ENCODE measurements around the gene ATG4D. TPM values are rescaled to one million over a fixed set of nuclear protein-coding genes. Genes with fewer than 3 reads are reported as not detected.
A peak's percentile ranks its signal among the peaks of the same experiment; 100 is the strongest.
"Not testable (repeated sequence)": the region's sequence is repeated elsewhere in the genome, so short reads cannot be mapped to it uniquely, and the experiment has no call there.

ATG4D gene
- total and polyA plus RNA-seq, 3 experiments from 2014 or later, result 28.9 to 45.1 (median 44.4) TPM

DNA sequence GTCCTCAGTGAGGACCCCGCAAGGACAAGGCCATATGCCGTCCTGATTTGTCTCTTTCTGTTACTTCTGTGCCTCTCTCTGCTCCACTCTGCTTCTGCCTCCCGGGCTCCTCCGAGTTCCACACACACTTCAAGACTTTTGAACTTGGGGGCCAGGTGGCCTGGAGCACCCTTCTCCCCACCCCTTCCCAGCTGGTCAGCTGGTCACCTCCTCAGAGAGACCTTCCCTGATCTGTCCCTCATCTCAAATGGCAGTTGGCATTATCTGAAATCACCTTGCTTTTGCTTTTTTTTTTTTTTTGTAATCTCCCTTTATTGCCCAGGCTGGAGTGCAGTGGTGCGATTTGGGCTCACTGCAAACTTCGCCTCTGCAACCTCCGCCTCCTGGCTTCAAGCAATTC, 24.3 kb upstream of the ATG4D start:
- CTCF ChIA-PET, result interaction anchor here (1.4 kb wide), 1 partner anchor 22 kb away, joined by 3 read pairs; no protein-coding TSS in a partner anchor
- no peak overlapping the region for H3K27ac ChIP-seq (ENCODE audit: low read depth, low read length)
- Mint-ChIP-seq H3K36me3 (peaks cover 3 to 8% (median 7%) of the 10 kb centered on the region in 3 donors), H3K4me1 (peaks cover 36 to 62% (median 44%) of the 10 kb centered on the region in 3 donors), H3K27me3 (peaks cover 31 to 32% of the 10 kb centered on the region in 2 donors), H3K4me3 (peak overlapping the region; percentile 74 to 99 (median 91)), H3K9me3 (no peaks in the 10 kb centered on the region), H3K27ac (peak overlapping the region; percentile 55 to 99 (median 96))
- H3K4me1 ChIP-seq (ENCODE audit: insufficient read depth, low read length), result peaks cover 31% of the 10 kb centered on the region
- no peak for DNase-seq
- no peaks in the 10 kb centered on the region for H3K36me3 ChIP-seq (ENCODE audit: insufficient read depth, low read length)
- H3K9me3 ChIP-seq (ENCODE audit: low read length), result no peaks in the 10 kb centered on the region
- POLR2A ChIA-PET, result interaction anchor here (1.1 to 1.7 kb wide), 2 partner anchors 10 to 25 kb away, joined by 3 read pairs; no protein-coding TSS in a partner anchor
- no peak overlapping the region for H3K4me3 ChIP-seq (ENCODE audit: low read length)
- H3K27me3 ChIP-seq (ENCODE audit: insufficient read depth, low read length, poor library complexity, severe bottlenecking), result peaks cover 17% of the 10 kb centered on the region

DNA sequence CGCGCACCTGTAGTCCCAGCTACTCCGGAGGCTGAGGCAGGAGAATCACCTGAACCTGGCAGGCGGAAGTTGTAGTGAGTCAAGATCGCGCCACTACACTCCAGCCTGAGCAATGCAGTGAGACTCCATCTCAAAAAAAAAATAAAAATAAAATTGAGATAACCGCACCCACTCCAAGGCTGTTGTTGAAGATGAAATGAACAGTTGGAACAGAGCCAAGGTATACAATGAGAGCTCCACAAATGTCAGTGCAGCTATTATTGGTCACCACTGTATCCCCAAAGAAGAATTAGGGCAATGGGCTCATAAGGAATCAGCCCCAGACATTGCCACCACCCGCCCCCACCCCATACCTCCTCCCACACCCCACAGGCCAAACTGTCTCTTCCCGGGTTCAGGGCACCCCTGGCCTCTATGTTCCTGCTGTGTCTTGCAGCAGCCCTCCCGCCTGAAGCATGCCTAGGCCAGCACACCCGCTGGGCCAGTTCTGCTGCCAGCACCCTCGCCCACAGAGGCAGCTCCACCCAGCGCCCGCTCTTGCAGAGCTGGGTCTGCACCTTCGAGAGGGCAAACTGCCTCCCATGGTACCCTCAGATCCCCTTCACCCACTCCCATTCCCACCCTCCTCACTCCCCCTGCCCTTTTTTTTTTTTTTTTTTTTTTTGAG, 22.9 kb upstream of the ATG4D start:
- Mint-ChIP-seq H3K27me3 (peaks cover 23 to 29% of the 10 kb centered on the region in 2 donors), H3K4me3 (peak overlapping the region in 4 of 7 donors; percentile 55 to 71 (median 64)), H3K9me3 (no peaks in the 10 kb centered on the region), H3K27ac (peak overlapping the region in 7 of 8 donors; percentile 33 to 72 (median 60)), H3K36me3 (peaks cover 2 to 6% (median 3%) of the 10 kb centered on the region in 3 donors), H3K4me1 (peaks cover 33 to 52% (median 42%) of the 10 kb centered on the region in 3 donors)
- CTCF ChIA-PET, result interaction anchor here (1.0 kb wide), 1 partner anchor 9 kb away, joined by 4 read pairs; no protein-coding TSS in a partner anchor
- no peak for DNase-seq
- H3K4me1 ChIP-seq (ENCODE audit: insufficient read depth, low read length), result peaks cover 31% of the 10 kb centered on the region
- no peak overlapping the region for H3K4me3 ChIP-seq (ENCODE audit: low read length)
- peaks cover 15% of the 10 kb centered on the region for H3K27me3 ChIP-seq (ENCODE audit: insufficient read depth, low read length, poor library complexity, severe bottlenecking)
- H3K36me3 ChIP-seq (ENCODE audit: insufficient read depth, low read length), result no peaks in the 10 kb centered on the region
- H3K9me3 ChIP-seq (ENCODE audit: low read length), result no peaks in the 10 kb centered on the region
- H3K27ac ChIP-seq (ENCODE audit: low read depth, low read length), result no peak overlapping the region
- POLR2A ChIA-PET, result interaction anchor here (1.7 kb wide), 1 partner anchor 12 kb away, joined by 3 read pairs; no protein-coding TSS in a partner anchor

DNA sequence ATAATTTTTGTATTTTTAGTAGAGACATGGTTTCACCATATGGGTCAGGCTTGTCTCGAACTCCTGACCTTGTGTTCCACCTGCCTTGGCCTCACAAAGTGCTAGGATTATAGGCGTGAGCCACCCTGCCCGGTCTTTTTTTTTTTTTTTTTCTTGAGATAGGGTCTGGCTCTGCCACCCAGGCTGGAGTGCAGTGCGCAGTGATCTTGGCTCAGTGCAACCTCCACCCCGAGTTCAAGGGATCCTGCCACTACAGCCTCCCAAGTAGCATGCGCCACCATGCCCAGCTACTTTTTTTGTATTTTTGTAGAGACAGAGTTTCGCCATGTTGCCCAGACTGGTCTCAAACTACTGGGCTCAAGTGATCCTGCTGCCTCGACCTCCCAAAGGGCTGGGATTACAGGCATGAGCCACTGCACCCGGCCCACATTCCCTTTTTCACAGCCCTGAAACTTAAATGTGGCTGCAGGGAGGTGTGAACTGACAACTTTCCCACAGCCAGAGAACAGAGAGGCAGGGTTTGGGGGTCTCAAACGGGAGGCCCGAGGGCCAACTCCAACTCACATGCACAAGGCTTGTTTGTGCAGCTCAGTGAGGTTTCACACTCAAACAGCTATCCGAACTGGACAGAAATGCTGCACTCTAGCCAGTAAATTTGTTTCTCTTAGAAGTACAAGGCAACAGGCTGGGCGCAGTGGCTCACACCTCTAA, 22.1 kb upstream of the ATG4D start:
- ChIA-PET CTCF (interaction anchor here (1.1 to 2.3 kb wide), 2 partner anchors 9 to 59 kb away, joined by 3 to 7 read pairs; no protein-coding TSS in a partner anchor), POLR2A (interaction anchor here (0.7 kb wide), 1 partner anchor 94 kb away, joined by 5 read pairs; no protein-coding TSS in a partner anchor)
- peaks cover 31% of the 10 kb centered on the region for H3K4me1 ChIP-seq (ENCODE audit: insufficient read depth, low read length)
- no peak overlapping the region for H3K27ac ChIP-seq (ENCODE audit: low read depth, low read length)
- no peaks in the 10 kb centered on the region for H3K36me3 ChIP-seq (ENCODE audit: insufficient read depth, low read length)
- no peaks in the 10 kb centered on the region for H3K9me3 Mint-ChIP-seq
- H3K27ac Mint-ChIP-seq, result peak overlapping the region in 6 of 8 donors; percentile 33 to 92 (median 69)
- H3K4me1 Mint-ChIP-seq, result peaks cover 29 to 45% (median 37%) of the 10 kb centered on the region in 3 donors
- H3K4me3 Mint-ChIP-seq, result peak overlapping the region in 3 of 7 donors; percentile 33 to 71 (median 51)
- no peaks in the 10 kb centered on the region for H3K9me3 ChIP-seq (ENCODE audit: low read length)
- no peak for DNase-seq
- H3K36me3 Mint-ChIP-seq, result peaks cover 0 to 3% (median 2%) of the 10 kb centered on the region in 3 donors
- H3K4me3 ChIP-seq (ENCODE audit: low read length), result no peak overlapping the region
- H3K27me3 ChIP-seq (ENCODE audit: insufficient read depth, low read length, poor library complexity, severe bottlenecking), result peaks cover 13% of the 10 kb centered on the region
- H3K27me3 Mint-ChIP-seq, result peaks cover 17 to 22% of the 10 kb centered on the region in 2 donors

DNA sequence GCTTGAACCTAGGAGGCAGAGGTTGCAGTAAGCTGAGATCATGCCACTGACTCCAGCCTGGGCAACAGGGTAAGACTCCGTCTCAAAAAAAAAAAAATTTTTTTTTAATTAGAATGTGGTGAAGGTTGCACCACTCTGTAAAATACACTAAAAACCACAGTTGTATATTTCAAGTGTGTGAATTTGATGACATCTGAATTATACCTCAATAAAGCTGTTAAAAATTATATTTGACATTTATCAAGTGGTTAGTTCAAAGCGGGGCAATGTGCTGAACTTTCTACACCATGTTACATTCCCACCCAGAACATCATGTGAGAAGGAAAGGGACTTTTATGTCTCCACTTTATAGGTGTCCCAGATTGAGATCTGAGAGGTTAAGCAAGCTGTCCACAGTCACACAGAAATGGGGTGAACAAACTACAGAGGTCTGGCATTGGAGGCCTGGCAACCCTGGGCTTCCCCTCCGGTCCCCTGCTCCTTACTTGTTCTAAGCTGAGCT, 20.5 kb upstream of the ATG4D start:
- Histone ChIP-seq H3K27me3 (ENCODE audit: insufficient read depth, low read length, poor library complexity, severe bottlenecking) (peaks cover 8% of the 10 kb centered on the region), H3K9me3 (ENCODE audit: low read length) (no peaks in the 10 kb centered on the region), H3K27ac (ENCODE audit: low read depth, low read length) (no peak overlapping the region), H3K36me3 (ENCODE audit: insufficient read depth, low read length) (no peaks in the 10 kb centered on the region), H3K4me3 (ENCODE audit: low read length) (no peak overlapping the region), H3K4me1 (ENCODE audit: insufficient read depth, low read length) (peaks cover 24% of the 10 kb centered on the region)
- ChIA-PET POLR2A (interaction anchor here (0.6 to 0.7 kb wide), 3 partner anchors 562 to 1434 kb away, joined by 4 to 9 read pairs (median 7); no protein-coding TSS in a partner anchor), CTCF (interaction anchor here (0.6 to 2.3 kb wide), 7 partner anchors 11 to 121 kb away, joined by 3 to 7 read pairs (median 3); no protein-coding TSS in a partner anchor)
- H3K4me1 Mint-ChIP-seq, result peaks cover 23 to 37% (median 29%) of the 10 kb centered on the region in 3 donors
- peak overlapping the region in 6 of 7 donors; percentile 43 to 57 (median 50) for H3K4me3 Mint-ChIP-seq
- H3K27me3 Mint-ChIP-seq, result peaks cover 11 to 16% of the 10 kb centered on the region in 2 donors
- no peaks in the 10 kb centered on the region for H3K36me3 Mint-ChIP-seq
- H3K27ac Mint-ChIP-seq, result peak overlapping the region; percentile 68 to 94 (median 90)
- H3K9me3 Mint-ChIP-seq, result no peaks in the 10 kb centered on the region
- peak in 2 of 5 donors; percentile 46 to 64 for DNase-seq

DNA sequence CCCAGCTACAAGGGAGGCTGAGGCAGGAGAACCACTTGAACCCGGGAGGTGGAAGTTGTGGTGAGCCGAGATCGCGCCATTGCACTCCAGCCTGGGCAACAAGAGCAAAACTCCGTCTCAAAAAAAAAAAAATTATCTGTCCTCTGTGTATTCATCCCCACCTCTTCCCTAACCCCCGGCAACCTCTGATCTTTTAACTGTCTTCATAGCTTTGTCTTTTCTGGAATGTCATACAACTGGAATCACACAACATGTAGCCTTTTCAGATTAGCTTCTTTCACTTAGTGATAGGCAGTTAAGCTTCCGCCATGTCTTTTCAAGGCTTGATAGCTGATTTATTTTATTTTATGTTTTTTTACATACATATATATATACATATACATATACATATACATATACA, 18.1 kb upstream of the ATG4D start:
- CTCF ChIA-PET, result interaction anchor here (1.3 kb wide), 1 partner anchor 9 kb away, joined by 3 read pairs; the partner anchor contains the start of gene S1PR5
- Mint-ChIP-seq H3K4me3 (no peak overlapping the region), H3K27ac (no peak overlapping the region)

DNA sequence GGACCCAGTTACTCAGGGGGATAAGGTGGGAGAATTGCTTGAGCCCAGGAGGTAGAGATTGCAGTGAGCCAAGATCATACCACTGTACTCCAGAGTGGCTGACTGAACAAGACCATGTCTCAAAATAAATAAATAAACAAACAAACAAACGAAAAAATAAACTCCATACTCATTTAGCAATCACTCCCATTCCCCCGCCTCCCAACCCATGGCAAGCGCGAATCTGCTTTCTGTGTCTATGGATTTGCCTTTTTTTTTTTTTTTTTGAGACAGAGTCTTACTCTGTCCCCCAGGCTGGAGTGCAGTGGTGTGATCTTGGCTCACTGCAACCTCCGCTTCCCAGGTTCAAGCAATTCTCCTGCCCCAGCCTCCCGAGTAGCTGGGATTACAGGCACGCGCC, 16.8 kb upstream of the ATG4D start:
- H3K36me3 Mint-ChIP-seq; CTCF ChIA-PET; H3K4me3 Mint-ChIP-seq; H3K4me3 ChIP-seq (ENCODE audit: low read length); H3K9me3 Mint-ChIP-seq; H3K36me3 ChIP-seq (ENCODE audit: insufficient read depth, low read length); H3K27ac ChIP-seq (ENCODE audit: low read depth, low read length); DNase-seq; H3K4me1 ChIP-seq (ENCODE audit: insufficient read depth, low read length); H3K27ac Mint-ChIP-seq; H3K27me3 ChIP-seq (ENCODE audit: insufficient read depth, low read length, poor library complexity, severe bottlenecking); H3K27me3 Mint-ChIP-seq; H3K9me3 ChIP-seq (ENCODE audit: low read length): not testable (repeated sequence)
- peaks cover 5 to 16% (median 10%) of the 10 kb centered on the region in 3 donors for H3K4me1 Mint-ChIP-seq
- POLR2A ChIA-PET, result interaction anchor here (0.7 kb wide), 1 partner anchor 1387 kb away, joined by 3 read pairs; the partner anchor contains the start of gene ZNF317

More for the DNA sequence above, 18.1 kb upstream of the ATG4D start:
- Histone ChIP-seq H3K36me3 (ENCODE audit: insufficient read depth, low read length) (no peaks in the 10 kb centered on the region), H3K4me3 (ENCODE audit: low read length) (no peak overlapping the region), H3K4me1 (ENCODE audit: insufficient read depth, low read length) (peaks cover 6% of the 10 kb centered on the region), H3K27me3 (ENCODE audit: insufficient read depth, low read length, poor library complexity, severe bottlenecking) (no peaks in the 10 kb centered on the region), H3K27ac (ENCODE audit: low read depth, low read length) (no peak overlapping the region), H3K9me3 (ENCODE audit: low read length) (no peaks in the 10 kb centered on the region)
- POLR2A ChIA-PET, result interaction anchor here (0.7 kb wide), 1 partner anchor 46 kb away, joined by 3 read pairs; no protein-coding TSS in a partner anchor
- Mint-ChIP-seq H3K4me1 (peaks cover 5 to 18% (median 10%) of the 10 kb centered on the region in 3 donors), H3K9me3 (no peaks in the 10 kb centered on the region), H3K27me3 (peaks cover 0 to 2% of the 10 kb centered on the region in 2 donors), H3K36me3 (no peaks in the 10 kb centered on the region)
- no peak for DNase-seq

DNA sequence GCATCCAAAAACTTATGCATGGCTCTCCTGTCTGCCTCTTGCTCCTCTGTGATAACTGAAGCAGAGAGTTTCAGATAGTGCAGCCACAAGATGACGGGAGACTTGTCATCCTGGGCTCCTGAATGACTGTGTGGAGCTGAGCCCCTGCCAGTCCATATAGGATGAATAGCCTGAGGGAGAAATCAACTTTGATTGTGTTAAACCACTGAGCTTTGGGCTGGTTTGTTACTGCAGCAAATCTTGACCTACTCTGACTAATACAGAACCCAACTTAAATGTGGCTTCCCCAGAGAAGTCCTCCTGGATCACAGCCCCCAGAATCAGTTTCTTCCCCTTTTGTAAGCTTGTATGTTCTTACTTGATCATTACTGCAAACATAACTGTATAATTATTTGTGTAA, 11.2 kb upstream of the ATG4D start:
- H3K4me1 ChIP-seq (ENCODE audit: insufficient read depth, low read length), result no peaks in the 10 kb centered on the region
- no peaks in the 10 kb centered on the region for H3K36me3 ChIP-seq (ENCODE audit: insufficient read depth, low read length)
- Mint-ChIP-seq H3K4me3 (no peak overlapping the region), H3K27me3 (peaks cover 4 to 11% of the 10 kb centered on the region in 2 donors), H3K4me1 (peaks cover 0 to 3% (median 0%) of the 10 kb centered on the region in 3 donors), H3K36me3 (no peaks in the 10 kb centered on the region), H3K9me3 (no peaks in the 10 kb centered on the region), H3K27ac (no peak overlapping the region)
- no peak overlapping the region for H3K27ac ChIP-seq (ENCODE audit: low read depth, low read length)
- no peaks in the 10 kb centered on the region for H3K27me3 ChIP-seq (ENCODE audit: insufficient read depth, low read length, poor library complexity, severe bottlenecking)
- H3K9me3 ChIP-seq (ENCODE audit: low read length), result no peaks in the 10 kb centered on the region
- ChIA-PET POLR2A (no interaction called here), CTCF (interaction anchor here (0.8 kb wide), 1 partner anchor 22 kb away, joined by 3 read pairs; no protein-coding TSS in a partner anchor)
- H3K4me3 ChIP-seq (ENCODE audit: low read length), result no peak overlapping the region
- no peak for DNase-seq

All from CD8-positive, alpha-beta memory T cell (primary cell).